Right kidney (tissue), 9 donors: ENCODE measurements around the gene ZG16B.

Experiments
- DNase-seq: peaks from one replicate; pipeline ENCODE4 v3.0.0-alpha.2; 2016
- long read RNA-seq, 8 donors: transcript quantifications; one replicate each; lab custom pipeline, GENCODE V29; 2026

ZG16B gene
- long read RNA-seq, donor 1, partial matches to known transcripts = 0 of 1 reads
- long read RNA-seq, donor 1, other reads (novel, unspliced or antisense) = 0 of 1 reads
- long read RNA-seq, donor 2 = 0 reads
- long read RNA-seq, donor 3 = 0 reads
- long read RNA-seq, donor 4 = 0 reads
- long read RNA-seq, donor 5 = 0 reads
- long read RNA-seq, donor 6 = 0 reads
- long read RNA-seq, donor 7 = 0 reads
- long read RNA-seq, donor 8, partial matches to known transcripts = 6 of 6 reads
- long read RNA-seq, donor 8, other reads (novel, unspliced or antisense) = 0 of 6 reads

GRCh38 chr16:2829501-2830354 lies at the start of gene ZG16B:
Gene ZG16B, plus strand, starts transcription at chr16:2830303. Its CDS starts 139 bp downstream, at chr16:2830442.
- DNase-seq = no peak

- DNase-seq = no peak
These were observed 47.3 kb upstream of the ZG16B start for GRCh38 chr16:2782583-2783351.

GRCh38 chr16:2783581-2784357 lies 46.3 kb upstream of the ZG16B start:
- DNase-seq = no peak

GRCh38 chr16:2784358-2785100 lies 45.6 kb upstream of the ZG16B start:
- DNase-seq = no peak

GRCh38 chr16:2785101-2785991 lies 44.8 kb upstream of the ZG16B start:
- DNase-seq = peak; percentile 54

GRCh38 chr16:2786061-2786825 lies 43.9 kb upstream of the ZG16B start:
- DNase-seq = no peak

- DNase-seq = no peak
These were observed 43.3 kb upstream of the ZG16B start for GRCh38 chr16:2786826-2787151.

- no peak for DNase-seq
These were observed 42.7 kb upstream of the ZG16B start, which contains the start of gene PRSS33 for GRCh38 chr16:2787406-2787805. Gene PRSS33, minus strand, starts transcription at chr16:2787560. Its CDS starts 1,013 bp downstream, at chr16:2786547.

GRCh38 chr16:2787961-2788360 lies 42.1 kb upstream of the ZG16B start:
- no peak for DNase-seq

- DNase-seq = no peak
These were observed 39.5 kb upstream of the ZG16B start for GRCh38 chr16:2790631-2791030.

- no peak for DNase-seq
These were observed 38.9 kb upstream of the ZG16B start for GRCh38 chr16:2791174-2791573.

GRCh38 chr16:2792940-2793339 lies 37.2 kb upstream of the ZG16B start:
- no peak for DNase-seq

GRCh38 chr16:2795395-2796143 lies 34.5 kb upstream of the ZG16B start:
- no peak for DNase-seq

GRCh38 chr16:2798723-2799204 lies 31.3 kb upstream of the ZG16B start:
- no peak for DNase-seq

- DNase-seq = no peak
These were observed 30.8 kb upstream of the ZG16B start for GRCh38 chr16:2799205-2799858.

GRCh38 chr16:2799859-2800226 lies 30.3 kb upstream of the ZG16B start:
- DNase-seq = no peak

- no peak for DNase-seq
These were observed 26.4 kb upstream of the ZG16B start for GRCh38 chr16:2803545-2804195.

- DNase-seq = no peak
These were observed 25.4 kb upstream of the ZG16B start for GRCh38 chr16:2804728-2805127.
